ENCODE results near the gene COG3. TPM values are rescaled to one million over a fixed set of nuclear protein-coding genes. Genes with fewer than 3 reads are reported as not detected.

The COG3 gene
- total RNA-seq (32.4 and 37.5 TPM in 2 replicates), polyA plus RNA-seq (19.3 and 24.0 TPM in 2 replicates), polyA minus RNA-seq (ENCODE audit: low replicate concordance) (3.2 and 13.7 TPM in 2 replicates)
- polyA plus RNA-seq (2012), result 14.4 and 15.2 TPM in 2 replicates

GRCh38 chr13:45464687-45465453 lies at the start of gene COG3:
Gene COG3, plus strand, starts transcription at chr13:45464939. Its CDS starts 98 bp downstream, at chr13:45465037.
- peaks cover 4% of the 10 kb centered on the region for H3K4me1 ChIP-seq (ENCODE audit: control insufficient read depth, extremely low read depth, insufficient read depth, low read length)
- no peaks in the 10 kb centered on the region for H3K9me3 ChIP-seq (ENCODE audit: control insufficient read depth, insufficient read depth, low read depth, low read length)
- DNase-seq (ENCODE audit: low read depth in 2 of 2), result peak; percentile 97 to 98
- TF ChIP-seq EZH2 (IDR thresholded peaks at IDR 0.05; ENCODE audit: low read length, missing control alignments) (no peak), CTCF (conservative IDR thresholded peaks at IDR 0.05 in 1 of 2, IDR thresholded peaks at IDR 0.05 in 1 of 2; ENCODE audit: low read depth in 1 of 2, low read length in 2 of 2) (peak in 1 of 2 donors; percentile 48)
- H2AFZ ChIP-seq (ENCODE audit: low read length), result peak within 1 kb of the TSS; percentile 75
- H3K4me3 ChIP-seq (replicated peaks in 1 of 4; ENCODE audit: control extremely low read depth in 1 of 4, insufficient read depth in 1 of 4, low read depth in 3 of 4, low read length in 4 of 4), result peak within 1 kb of the TSS; percentile 67 to 89 (median 84)
- peaks cover 44% of the 10 kb centered on the region for H3K79me2 ChIP-seq (ENCODE audit: control insufficient read depth, insufficient read depth, low read length)
- no peaks in the 10 kb centered on the region for H3K36me3 ChIP-seq (ENCODE audit: control insufficient read depth, insufficient read depth, low read length)
- H3K9ac ChIP-seq (ENCODE audit: insufficient read depth, low read length), result peak within 1 kb of the TSS; percentile 95
- peak within 1 kb of the TSS; percentile 90 for H3K27ac ChIP-seq (ENCODE audit: insufficient read depth, low read length)
- H4K20me1 ChIP-seq (ENCODE audit: control insufficient read depth, extremely low read depth, insufficient read depth, low read length), result no peaks in the 10 kb centered on the region
- no peaks in the 10 kb centered on the region for H3K27me3 ChIP-seq (ENCODE audit: control insufficient read depth, insufficient read depth, low read length)
- peak within 1 kb of the TSS; percentile 84 for H3K4me2 ChIP-seq (ENCODE audit: extremely low read depth, insufficient read depth, low read length)

- Histone ChIP-seq H3K4me1 (ENCODE audit: control insufficient read depth, extremely low read depth, insufficient read depth, low read length) (peaks cover 8% of the 10 kb centered on the region), H3K79me2 (ENCODE audit: control insufficient read depth, insufficient read depth, low read length) (peaks cover 10% of the 10 kb centered on the region), H3K9ac (ENCODE audit: insufficient read depth, low read length) (peak overlapping the region; percentile 5), H3K9me3 (ENCODE audit: control insufficient read depth, insufficient read depth, low read depth, low read length) (no peaks in the 10 kb centered on the region), H3K27ac (ENCODE audit: insufficient read depth, low read length) (peak overlapping the region; percentile 44), H3K36me3 (ENCODE audit: control insufficient read depth, insufficient read depth, low read length) (no peaks in the 10 kb centered on the region), H2AFZ (ENCODE audit: low read length) (peak overlapping the region; percentile 56), H3K4me2 (ENCODE audit: extremely low read depth, insufficient read depth, low read length) (peak overlapping the region; percentile 84), H3K27me3 (ENCODE audit: control insufficient read depth, insufficient read depth, low read length) (no peaks in the 10 kb centered on the region), H4K20me1 (ENCODE audit: control insufficient read depth, extremely low read depth, insufficient read depth, low read length) (no peaks in the 10 kb centered on the region), H3K4me3 (replicated peaks in 1 of 4; ENCODE audit: control extremely low read depth in 1 of 4, insufficient read depth in 1 of 4, low read depth in 3 of 4, low read length in 4 of 4) (peak overlapping the region; percentile 8 to 45 (median 27))
- no peak for DNase-seq (ENCODE audit: low read depth in 2 of 2)
- no peak for TF ChIP-seq CTCF (conservative IDR thresholded peaks at IDR 0.05 in 1 of 2, IDR thresholded peaks at IDR 0.05 in 1 of 2; ENCODE audit: low read depth in 1 of 2, low read length in 2 of 2)
- no peak for TF ChIP-seq EZH2 (IDR thresholded peaks at IDR 0.05; ENCODE audit: low read length, missing control alignments)
These were observed 49.6 kb upstream of the COG3 start for GRCh38 chr13:45415112-45415511.

- no peak for TF ChIP-seq EZH2 (IDR thresholded peaks at IDR 0.05; ENCODE audit: low read length, missing control alignments)
- Histone ChIP-seq H3K36me3 (ENCODE audit: control insufficient read depth, insufficient read depth, low read length) (no peaks in the 10 kb centered on the region), H3K4me1 (ENCODE audit: control insufficient read depth, extremely low read depth, insufficient read depth, low read length) (peaks cover 8% of the 10 kb centered on the region), H3K27me3 (ENCODE audit: control insufficient read depth, insufficient read depth, low read length) (no peaks in the 10 kb centered on the region), H3K79me2 (ENCODE audit: control insufficient read depth, insufficient read depth, low read length) (peaks cover 8% of the 10 kb centered on the region), H3K9me3 (ENCODE audit: control insufficient read depth, insufficient read depth, low read depth, low read length) (no peaks in the 10 kb centered on the region), H2AFZ (ENCODE audit: low read length) (no peak overlapping the region), H3K27ac (ENCODE audit: insufficient read depth, low read length) (peak overlapping the region; percentile 72), H3K4me2 (ENCODE audit: extremely low read depth, insufficient read depth, low read length) (peak overlapping the region; percentile 74), H3K4me3 (replicated peaks in 1 of 4; ENCODE audit: control extremely low read depth in 1 of 4, insufficient read depth in 1 of 4, low read depth in 3 of 4, low read length in 4 of 4) (peak overlapping the region; percentile 63 to 92 (median 80)), H3K9ac (ENCODE audit: insufficient read depth, low read length) (peak overlapping the region; percentile 72), H4K20me1 (ENCODE audit: control insufficient read depth, extremely low read depth, insufficient read depth, low read length) (no peaks in the 10 kb centered on the region)
- no peak for DNase-seq (ENCODE audit: low read depth in 2 of 2)
These were observed 48.1 kb upstream of the COG3 start for GRCh38 chr13:45416516-45417128.

Measured in fibroblast of lung (primary cell).